Lower lobe of right lung (tissue), 2 donors: ENCODE data around the gene CDC45. TPM values are rescaled to one million over a fixed set of nuclear protein-coding genes. Genes with fewer than 3 reads are reported as not detected.

Experiments used
- ATAC-seq, 2 donors: fragments of 200-7000 bp; cut with Tn5 transposase; one replicate each; pipeline ENCODE4 v1.9.1; 2020 to 2022; ENCODE audit warnings: mild to moderate bottlenecking in 2 of 2, moderate library complexity in 2 of 2
- DNase-seq: peaks from one replicate; pipeline ENCODE4 v3.0.0-alpha.2; 2020
- H3K27ac ChIP-seq: fragments of 200-600 bp; one replicate; pipeline ENCODE4 v1.8.0; 2022
- H3K27me3 ChIP-seq: fragments of 200-600 bp; one replicate; pipeline ENCODE4 v1.8.0; 2022; ENCODE audit warnings: low read depth
- H3K36me3 ChIP-seq: fragments of 200-600 bp; one replicate; pipeline ENCODE4 v1.8.0; 2022; ENCODE audit warnings: mild to moderate bottlenecking
- H3K4me1 ChIP-seq: fragments of 200-600 bp; one replicate; pipeline ENCODE4 v1.8.0; 2022
- H3K4me3 ChIP-seq: fragments of 200-600 bp; one replicate; pipeline ENCODE4 v1.8.0; 2022; ENCODE audit warnings: mild to moderate bottlenecking
- H3K9me3 ChIP-seq: fragments of 200-600 bp; one replicate; pipeline ENCODE4 v1.8.0; 2022
- CTCF ChIP-seq: fragments of 200-600 bp; IDR thresholded peaks from one replicate; pipeline ENCODE4 v1.8.0; 2022; ENCODE audit warnings: antibody characterized with exemption, mild to moderate bottlenecking
- intact Hi-C: fragments of 100-400 bp; cut with DNase I; formaldehyde crosslinking; loops from one replicate; pipeline ENCODE4 v1.11.0; 2022
- total RNA-seq: library from RNA; stranded (reverse); fragmentation: NEBNext Ultra II Directional; extraction: Animal tissue kit (Norgen Biotek cat#: 25700); gene quantifications from one replicate; pipeline ENCODE4 v1.2.1, GENCODE V29; 2021
- donor health status: DM: no; HTN: yes; CAD: no; lungs with severe emphysema.

CDC45 gene
- total RNA-seq, 1 donor from 2014 or later, result 1.4 TPM

- H3K27ac ChIP-seq, result no peak overlapping the region
- no peaks in the 10 kb centered on the region for H3K36me3 ChIP-seq
- peaks cover 23% of the 10 kb centered on the region for H3K27me3 ChIP-seq
- H3K4me3 ChIP-seq, result no peak overlapping the region
- no peak for DNase-seq
- intact Hi-C loops, result no loop called here
- no peaks in the 10 kb centered on the region for H3K9me3 ChIP-seq
- no peak for TF ChIP-seq CTCF
- ATAC-seq, result no peak
- H3K4me1 ChIP-seq, result peaks cover 9% of the 10 kb centered on the region
These were observed 39.6 kb downstream of the CDC45 start for GRCh38 chr22:19519041-19519926.

- Histone ChIP-seq H3K36me3 (no peaks in the 10 kb centered on the region), H3K4me3 (peak overlapping the region; percentile 61), H3K27me3 (peaks cover 30% of the 10 kb centered on the region), H3K27ac (peak overlapping the region; percentile 91), H3K9me3 (no peaks in the 10 kb centered on the region), H3K4me1 (peaks cover 13% of the 10 kb centered on the region)
- ATAC-seq (no peak), DNase-seq (no peak)
- intact Hi-C loops, result no loop called here
- TF ChIP-seq CTCF, result no peak
These were observed 40.3 kb downstream of the CDC45 start for GRCh38 chr22:19520007-19520406.

GRCh38 chr22:19520566-19521305 is 41.0 kb downstream of the CDC45 start:
- no peak for TF ChIP-seq CTCF
- Histone ChIP-seq H3K4me3 (peak overlapping the region; percentile 61), H3K36me3 (no peaks in the 10 kb centered on the region), H3K9me3 (no peaks in the 10 kb centered on the region), H3K27ac (peak overlapping the region; percentile 91), H3K27me3 (peaks cover 37% of the 10 kb centered on the region), H3K4me1 (peaks cover 17% of the 10 kb centered on the region)
- intact Hi-C loops, result no loop called here
- DNase-seq, result no peak
- ATAC-seq, result no peak

GRCh38 chr22:19522190-19522880 is 42.6 kb downstream of the CDC45 start:
- intact Hi-C loops, result no loop called here
- no peak for DNase-seq
- peak overlapping the region; percentile 61 for H3K4me3 ChIP-seq
- H3K27me3 ChIP-seq, result peaks cover 51% of the 10 kb centered on the region
- H3K4me1 ChIP-seq, result peaks cover 18% of the 10 kb centered on the region
- H3K27ac ChIP-seq, result peak overlapping the region; percentile 91
- no peak for TF ChIP-seq CTCF
- no peak for ATAC-seq
- no peaks in the 10 kb centered on the region for H3K36me3 ChIP-seq
- no peaks in the 10 kb centered on the region for H3K9me3 ChIP-seq

- no peak for TF ChIP-seq CTCF
- H3K4me3 ChIP-seq, result peak overlapping the region; percentile 61
- intact Hi-C loops, result no loop called here
- peaks cover 52% of the 10 kb centered on the region for H3K27me3 ChIP-seq
- H3K36me3 ChIP-seq, result no peaks in the 10 kb centered on the region
- H3K4me1 ChIP-seq, result peaks cover 23% of the 10 kb centered on the region
- peak overlapping the region; percentile 91 for H3K27ac ChIP-seq
- ATAC-seq (no peak), DNase-seq (no peak)
- H3K9me3 ChIP-seq, result no peaks in the 10 kb centered on the region
These were observed 43.1 kb downstream of the CDC45 start for GRCh38 chr22:19522881-19523239.
